T-helper 1 cell treated with Interleukin-12 subunit alpha and Interleukin-12 subunit beta and Interleukin-4 antibody, amounts not matched to agents 30 ng/mL and 1 ng/mL, for 36 hours (primary cell): ENCODE results near the gene EFNA2. TPM values are rescaled to one million over a fixed set of nuclear protein-coding genes. Genes with fewer than 3 reads are reported as not detected.

ENCODE experiments used
- intact Hi-C: fragments of 100-400 bp; cut with micrococcal nuclease; formaldehyde crosslinking; loops from one replicate; pipeline ENCODE4 v1.15.1; 2024
- total RNA-seq: library from RNA; stranded (reverse); gene quantifications from 2 replicates; pipeline ENCODE4 v1.2.3, GENCODE V29; 2022

The EFNA2 gene
- total RNA-seq, 1 donor from 2014 or later, result not detected

DNA sequence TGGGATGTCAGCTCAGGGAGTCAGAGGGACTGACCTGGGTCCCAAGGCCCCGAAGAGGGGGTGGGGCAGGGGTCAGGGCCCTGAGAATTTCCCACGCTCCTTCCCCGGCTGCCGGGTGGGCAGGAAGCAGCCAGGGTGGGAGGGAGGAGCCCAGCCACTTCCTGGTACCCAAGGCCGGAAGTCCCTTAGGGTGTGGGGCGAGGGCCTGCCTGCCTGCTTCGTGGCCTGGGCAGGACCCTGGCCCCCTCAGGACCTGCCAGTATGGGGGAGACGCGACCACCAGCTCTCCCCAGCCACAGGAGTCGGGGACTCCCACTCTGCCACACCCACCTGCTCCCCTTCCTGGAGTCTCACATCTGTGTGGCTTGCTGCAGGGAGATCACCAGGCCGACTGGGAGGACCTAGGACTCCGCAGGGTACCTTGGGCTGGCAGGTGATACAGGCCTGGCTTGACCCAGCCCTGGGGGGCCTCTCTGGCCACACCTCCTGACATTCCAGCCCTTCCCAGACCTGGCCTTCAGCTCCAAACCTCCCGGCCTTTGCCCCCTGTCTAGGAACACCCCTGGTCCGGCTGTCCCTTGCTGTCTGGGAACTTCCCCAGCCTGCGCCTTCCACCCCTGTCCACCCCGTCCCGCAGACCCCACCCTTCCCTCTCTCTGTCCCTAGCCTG is 26.3 kb upstream of the EFNA2 start:
- intact Hi-C loops, result loop anchor here (1.0 kb wide), 1 partner anchor 10 kb away; no protein-coding TSS in a partner anchor

DNA sequence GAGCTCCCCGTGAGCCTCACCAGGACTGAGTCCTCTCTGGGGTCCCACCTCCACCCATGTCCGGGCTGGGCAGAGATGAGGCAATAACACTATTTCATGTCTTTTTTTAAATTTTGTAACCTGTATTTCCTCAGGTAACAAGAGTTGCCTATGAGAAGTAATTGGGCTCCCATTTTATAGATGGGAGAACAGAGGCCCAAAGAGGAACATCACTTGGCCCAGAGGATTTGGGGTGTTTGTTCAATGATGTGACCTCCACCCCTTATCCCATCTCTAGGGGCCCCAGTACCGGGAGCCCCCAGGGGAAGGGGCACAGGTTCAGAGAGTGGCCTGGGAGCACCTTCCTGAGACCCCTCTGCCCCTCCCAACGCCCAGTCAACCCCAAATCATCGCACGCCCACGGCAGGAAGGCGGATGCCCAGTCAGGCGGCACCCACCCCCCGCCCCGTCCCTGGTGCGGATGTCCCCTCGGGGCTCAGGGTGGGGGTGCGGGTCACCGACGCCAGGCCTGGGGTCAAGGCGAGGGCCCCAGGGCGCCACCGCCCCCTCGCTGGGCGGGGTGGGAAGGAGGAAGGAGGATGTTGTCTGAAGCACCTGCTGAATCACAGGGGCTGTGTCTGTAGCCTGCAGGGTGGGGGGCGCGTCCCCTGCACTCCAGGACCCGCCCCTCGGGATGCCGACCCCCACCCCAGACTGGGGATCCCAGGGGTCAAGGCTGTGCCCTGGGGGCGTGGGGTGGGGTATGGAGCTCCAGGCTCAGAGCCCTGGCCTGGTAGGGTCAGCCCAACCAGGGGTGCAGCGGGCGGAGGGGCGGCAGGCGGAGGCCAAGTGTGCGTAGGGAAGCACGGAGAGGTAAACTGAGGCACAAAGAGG is 25.6 kb upstream of the EFNA2 start:
- intact Hi-C loops, result loop anchor here (1.0 kb wide), 1 partner anchor 11 kb away; no protein-coding TSS in a partner anchor

DNA sequence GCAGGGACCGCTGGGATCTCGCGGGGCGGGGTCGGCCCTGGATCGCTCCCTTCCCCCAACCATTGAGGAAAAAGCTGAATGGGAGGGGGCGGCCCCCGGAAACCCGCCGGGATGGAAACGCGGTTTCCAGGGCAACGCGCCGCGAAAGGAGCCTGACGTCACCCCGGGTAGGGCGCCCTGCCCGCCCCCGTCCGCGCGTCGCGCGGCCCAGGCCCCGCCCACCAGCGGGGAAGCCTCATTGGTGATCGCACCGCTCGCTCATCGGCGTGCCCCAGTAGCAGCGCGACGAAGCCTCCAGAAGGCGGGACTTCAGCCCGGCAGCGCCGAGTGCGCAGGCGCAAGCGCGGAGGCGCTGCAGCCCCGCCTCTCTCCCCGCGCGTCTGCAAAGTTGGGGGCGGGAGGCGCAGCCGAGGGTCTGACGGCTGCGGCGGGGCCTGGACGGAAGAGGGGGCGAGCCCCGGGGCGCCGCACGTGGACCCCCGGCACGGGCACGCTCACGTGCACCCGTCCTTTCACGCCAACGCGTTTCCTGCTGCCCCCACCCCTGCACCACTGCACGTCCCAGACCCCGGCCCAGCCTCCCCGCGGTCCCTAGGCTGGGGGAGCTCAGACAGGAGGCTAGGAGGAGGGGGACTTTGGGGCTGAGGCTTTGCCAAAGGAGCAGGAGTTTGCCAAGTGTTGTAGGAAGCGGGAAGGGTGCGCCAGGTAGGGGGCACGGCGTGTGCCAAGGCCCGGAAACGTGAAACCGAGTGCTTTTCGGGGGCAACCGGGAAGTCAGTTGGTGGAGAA is 24.7 kb upstream of the EFNA2 start:
- intact Hi-C loops, result loop anchor here (1.0 kb wide), 2 partner anchors 8 to 240 kb away; partner anchors contain the start of genes CIRBP, RNU6-2 and TMEM259

DNA sequence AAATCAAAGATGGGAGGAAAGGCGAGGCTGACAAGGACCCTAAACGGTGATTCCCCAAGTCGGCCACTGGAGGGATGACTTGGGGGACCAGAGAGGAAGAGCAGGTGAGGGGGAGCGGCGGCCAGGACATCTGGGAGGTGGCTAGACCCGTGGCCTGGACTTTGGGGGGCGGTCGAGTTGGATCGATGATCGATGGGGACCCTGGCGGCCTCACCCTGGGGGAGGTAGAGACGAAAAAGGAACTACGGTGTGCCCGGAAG is 24.2 kb upstream of the EFNA2 start:
- intact Hi-C loops, result loop anchor here (1.0 kb wide), 2 partner anchors 8 to 240 kb away; partner anchors contain the start of genes CIRBP, RNU6-2 and TMEM259

DNA sequence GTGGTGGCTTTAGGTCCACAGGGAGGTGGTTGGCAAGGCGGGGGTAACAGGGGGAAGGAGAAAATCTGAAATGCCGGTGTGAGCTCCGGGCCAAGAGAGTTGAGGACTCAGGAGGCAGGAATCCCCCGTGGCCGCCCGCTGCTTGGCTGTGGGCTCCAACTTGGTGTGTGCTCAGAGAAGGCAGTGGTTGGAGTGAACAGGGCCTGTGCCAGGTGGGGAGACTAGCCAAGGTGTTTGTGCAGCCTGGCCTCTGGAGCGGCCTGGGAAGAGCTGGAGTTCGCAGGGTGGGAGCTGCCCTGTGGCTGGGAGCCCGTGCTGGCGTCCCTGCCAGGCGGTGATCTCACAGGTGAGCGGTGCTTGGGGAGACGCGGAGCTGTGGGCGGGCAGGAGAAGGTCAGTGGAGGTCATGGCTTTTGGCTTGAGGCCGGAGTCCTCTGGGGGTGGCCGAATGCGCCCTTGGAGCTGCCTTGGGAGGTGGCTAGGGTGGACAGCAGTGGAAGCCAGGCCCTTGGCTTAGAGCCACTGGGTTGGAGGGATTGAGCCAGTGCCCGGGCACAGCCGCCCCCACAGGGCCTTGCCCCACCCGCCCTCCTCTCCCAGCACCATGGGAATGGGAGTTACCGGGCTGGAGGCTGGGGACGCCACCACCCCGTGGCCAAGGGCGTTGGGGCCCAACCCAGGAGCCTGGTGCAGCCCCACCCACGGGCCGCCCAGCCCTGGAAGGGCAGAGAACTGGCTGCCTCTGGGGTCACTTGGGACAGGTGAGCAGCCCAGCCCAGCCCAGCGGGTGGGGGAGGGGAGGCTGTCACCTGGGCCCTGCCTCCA is 23.7 kb upstream of the EFNA2 start:
- intact Hi-C loops, result loop anchor here (1.0 kb wide), 2 partner anchors 7 to 241 kb away; partner anchors contain the start of genes CIRBP, RNU6-2 and TMEM259

- intact Hi-C loops, result no loop called here
Measured at GRCh38 chr19:1262623-1263123, 23.0 kb upstream of the EFNA2 start.

- intact Hi-C loops, result no loop called here
Measured at GRCh38 chr19:1263188-1263587, 22.5 kb upstream of the EFNA2 start.

GRCh38 chr19:1264801-1265614 is 20.7 kb upstream of the EFNA2 start:
- intact Hi-C loops, result loop anchor here (5.0 kb wide), 1 partner anchor 168 kb away; the partner anchor contains the start of gene POLR2E

GRCh38 chr19:1265615-1266128 is 20.0 kb upstream of the EFNA2 start:
- intact Hi-C loops, result loop anchor here (1.0 to 5.0 kb wide), 3 partner anchors 10 to 168 kb away; partner anchors contain the start of genes FAM174C and POLR2E

- intact Hi-C loops, result loop anchor here (1.0 to 5.0 kb wide), 3 partner anchors 9 to 169 kb away; partner anchors contain the start of genes FAM174C and POLR2E
Measured at GRCh38 chr19:1266129-1266915, 19.4 kb upstream of the EFNA2 start.

- intact Hi-C loops, result loop anchor here (1.0 to 5.0 kb wide), 3 partner anchors 8 to 170 kb away; partner anchors contain the start of genes FAM174C and POLR2E
Measured at GRCh38 chr19:1266916-1267476, 18.7 kb upstream of the EFNA2 start.

GRCh38 chr19:1267477-1268225 is 18.0 kb upstream of the EFNA2 start:
- intact Hi-C loops, result loop anchor here (2.0 to 5.0 kb wide), 3 partner anchors 170 to 395 kb away; partner anchors contain the start of genes POLR2E and RPS15

DNA sequence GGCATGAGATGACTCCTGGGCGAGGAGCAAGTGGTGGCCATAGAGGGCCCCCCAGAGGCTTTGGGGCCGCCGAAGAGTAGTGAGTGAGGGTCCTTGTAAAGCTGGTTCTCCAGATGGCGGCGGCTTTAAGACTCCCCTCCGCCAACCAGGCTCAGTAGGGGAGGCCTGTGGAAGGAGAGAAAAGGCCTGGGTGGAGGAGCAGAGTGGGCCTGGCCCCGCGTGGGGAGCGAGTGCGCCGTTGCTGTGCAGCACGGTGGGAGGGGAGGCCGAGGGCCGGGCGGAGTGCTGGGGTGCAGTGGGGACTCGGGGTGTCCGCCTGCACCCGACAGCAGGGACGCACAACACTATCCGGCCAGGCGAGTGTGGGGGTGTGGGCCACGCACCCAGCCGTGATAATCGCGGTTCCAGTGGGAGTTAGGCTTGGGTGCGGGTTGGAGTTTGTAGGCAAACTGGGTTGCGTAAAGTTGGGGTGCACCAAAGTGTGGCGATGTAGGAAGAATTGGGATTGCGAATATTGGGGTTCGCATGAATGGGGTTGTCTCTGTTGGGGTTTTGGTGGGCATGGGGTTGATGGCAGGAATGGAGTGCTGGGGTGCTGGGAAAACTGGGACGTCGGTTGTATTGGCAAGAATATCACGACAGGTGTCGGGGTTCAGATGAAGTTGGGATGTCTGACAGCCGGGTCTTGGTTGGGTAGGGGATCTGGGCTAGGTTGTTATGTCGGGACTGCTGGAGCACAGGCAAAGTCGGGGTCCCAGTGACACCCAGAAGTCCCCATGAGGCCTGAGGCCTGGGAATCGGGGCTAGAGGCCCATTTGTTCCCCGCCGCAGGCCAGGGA is 17.2 kb upstream of the EFNA2 start:
- intact Hi-C loops, result loop anchor here (1.0 to 5.0 kb wide), 7 partner anchors 7 to 471 kb away; partner anchors contain the start of genes POLR2E, PTBP1 and RPS15

GRCh38 chr19:1269065-1269477 is 16.6 kb upstream of the EFNA2 start, which contains the start of gene CIRBP:
CIRBP (plus strand) TSS chr19:1269332; CDS start chr19:1270934, 1,602 bp downstream.
- intact Hi-C loops, result loop anchor here (1.0 to 5.0 kb wide), 7 partner anchors 8 to 472 kb away; partner anchors contain the start of genes POLR2E, PTBP1 and RPS15

- intact Hi-C loops, result loop anchor here (1.0 to 5.0 kb wide), 7 partner anchors 8 to 472 kb away; partner anchors contain the start of genes POLR2E, PTBP1 and RPS15
Measured at GRCh38 chr19:1269478-1270212, 16.0 kb upstream of the EFNA2 start.
